Activated T-cell treated with anti-CD3 and anti-CD28 coated beads, Interleukin-2, amount 50 U/mL, for 1 hour (primary cell): ENCODE results near the gene ANKIB1.
"Not testable (repeated sequence)": the region's sequence is repeated elsewhere in the genome, so short reads cannot be mapped to it uniquely, and the experiment has no call there.

Source experiments
- DNase-seq: peaks from one replicate; pipeline ENCODE4 v3.0.0-alpha.2; 2020

The ANKIB1 gene, protein sequence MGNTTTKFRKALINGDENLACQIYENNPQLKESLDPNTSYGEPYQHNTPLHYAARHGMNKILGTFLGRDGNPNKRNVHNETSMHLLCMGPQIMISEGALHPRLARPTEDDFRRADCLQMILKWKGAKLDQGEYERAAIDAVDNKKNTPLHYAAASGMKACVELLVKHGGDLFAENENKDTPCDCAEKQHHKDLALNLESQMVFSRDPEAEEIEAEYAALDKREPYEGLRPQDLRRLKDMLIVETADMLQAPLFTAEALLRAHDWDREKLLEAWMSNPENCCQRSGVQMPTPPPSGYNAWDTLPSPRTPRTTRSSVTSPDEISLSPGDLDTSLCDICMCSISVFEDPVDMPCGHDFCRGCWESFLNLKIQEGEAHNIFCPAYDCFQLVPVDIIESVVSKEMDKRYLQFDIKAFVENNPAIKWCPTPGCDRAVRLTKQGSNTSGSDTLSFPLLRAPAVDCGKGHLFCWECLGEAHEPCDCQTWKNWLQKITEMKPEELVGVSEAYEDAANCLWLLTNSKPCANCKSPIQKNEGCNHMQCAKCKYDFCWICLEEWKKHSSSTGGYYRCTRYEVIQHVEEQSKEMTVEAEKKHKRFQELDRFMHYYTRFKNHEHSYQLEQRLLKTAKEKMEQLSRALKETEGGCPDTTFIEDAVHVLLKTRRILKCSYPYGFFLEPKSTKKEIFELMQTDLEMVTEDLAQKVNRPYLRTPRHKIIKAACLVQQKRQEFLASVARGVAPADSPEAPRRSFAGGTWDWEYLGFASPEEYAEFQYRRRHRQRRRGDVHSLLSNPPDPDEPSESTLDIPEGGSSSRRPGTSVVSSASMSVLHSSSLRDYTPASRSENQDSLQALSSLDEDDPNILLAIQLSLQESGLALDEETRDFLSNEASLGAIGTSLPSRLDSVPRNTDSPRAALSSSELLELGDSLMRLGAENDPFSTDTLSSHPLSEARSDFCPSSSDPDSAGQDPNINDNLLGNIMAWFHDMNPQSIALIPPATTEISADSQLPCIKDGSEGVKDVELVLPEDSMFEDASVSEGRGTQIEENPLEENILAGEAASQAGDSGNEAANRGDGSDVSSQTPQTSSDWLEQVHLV

DNA sequence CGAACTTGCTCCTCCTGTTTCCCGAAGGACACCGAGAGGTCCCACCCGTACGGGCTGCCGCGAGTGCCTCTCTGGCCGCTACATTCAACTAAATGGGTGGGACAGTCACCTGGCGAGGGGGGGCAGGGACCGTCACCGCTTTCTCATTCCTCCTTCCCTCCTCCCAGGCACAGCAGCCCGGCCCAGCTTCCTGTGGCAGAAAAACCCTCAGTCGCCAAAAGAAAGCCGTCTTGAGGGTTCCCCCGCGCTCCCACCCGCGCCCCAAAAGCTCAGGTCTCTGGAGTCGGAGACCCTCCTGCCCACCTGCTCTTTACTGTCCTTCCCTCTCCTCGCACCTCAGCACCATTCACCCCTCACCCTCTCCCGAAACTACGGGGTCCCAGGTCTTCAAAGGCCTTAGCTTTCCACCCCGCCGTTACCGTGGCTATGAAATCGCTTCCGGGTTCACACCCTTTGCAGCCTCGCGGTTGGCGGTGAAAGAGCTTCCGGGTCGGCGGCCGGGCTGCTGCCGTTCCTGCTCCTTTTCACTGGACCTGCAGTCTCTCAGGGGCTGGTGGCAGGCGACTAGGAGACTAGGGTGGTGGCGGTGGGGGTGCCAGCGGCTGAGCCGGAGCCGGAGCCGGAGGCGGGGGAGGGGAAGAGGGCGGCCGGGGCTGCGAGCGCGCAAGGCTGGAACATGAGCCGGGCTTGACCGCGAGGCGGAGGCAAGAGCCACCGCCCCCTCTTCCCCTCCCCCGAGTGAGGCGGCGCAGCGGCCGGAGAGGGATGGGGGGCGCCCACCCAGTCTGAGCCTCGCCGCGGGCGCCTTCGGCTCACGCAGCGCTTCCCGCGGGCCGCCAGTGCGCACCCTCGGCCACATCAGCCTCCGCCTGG lies at the start of gene ANKIB1, which contains the start of gene KRIT1:
TSS of gene ANKIB1 (plus strand) at position 488 of the 873 bp plus-strand sequence. CDS start 49,005 bp downstream, outside the sequence.
TSS of gene KRIT1 (minus strand) at position 428 of the 873 bp plus-strand sequence. CDS start 3,779 bp downstream, outside the sequence.
- DNase-seq = peak; percentile 85

DNA sequence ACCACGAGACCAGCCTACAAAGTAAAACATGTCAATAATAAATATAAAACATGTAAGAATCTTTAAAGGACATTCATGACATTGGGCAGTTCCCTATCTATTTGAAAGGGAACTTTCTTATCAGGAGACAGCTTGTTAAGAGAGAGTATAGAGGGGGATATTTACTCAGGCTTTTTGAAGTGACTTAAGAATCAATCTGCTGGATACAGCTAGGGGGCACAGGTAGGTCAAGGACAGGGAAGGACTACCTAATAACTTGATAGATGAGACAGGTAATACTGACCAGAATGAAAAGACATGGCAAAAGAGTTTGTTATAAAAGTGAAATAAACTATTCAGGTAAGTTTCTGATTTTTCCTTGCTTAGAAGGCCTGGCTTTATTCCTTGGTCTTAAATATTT lies 45.0 kb upstream of the ANKIB1 start:
- no peak for DNase-seq

DNA sequence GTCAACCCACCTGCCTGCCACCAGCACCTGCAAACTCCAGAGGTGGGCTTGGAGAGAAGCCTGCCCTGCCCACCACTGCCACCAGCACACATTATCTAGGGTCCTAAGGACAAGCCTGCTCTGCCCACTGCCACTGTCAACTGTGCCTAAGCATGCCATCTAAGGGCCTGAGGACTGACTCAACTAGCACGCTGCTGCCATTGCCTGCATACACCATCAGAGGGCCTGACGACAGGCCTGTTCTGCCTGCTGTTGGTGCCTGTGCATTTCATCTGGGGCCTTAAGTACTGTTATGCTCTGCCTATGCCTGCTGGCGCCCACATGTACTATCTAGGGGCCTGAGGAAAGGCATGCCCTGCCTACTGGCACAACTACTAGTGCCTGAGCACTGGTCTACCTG lies 39.8 kb upstream of the ANKIB1 start:
- no peak for DNase-seq

DNA sequence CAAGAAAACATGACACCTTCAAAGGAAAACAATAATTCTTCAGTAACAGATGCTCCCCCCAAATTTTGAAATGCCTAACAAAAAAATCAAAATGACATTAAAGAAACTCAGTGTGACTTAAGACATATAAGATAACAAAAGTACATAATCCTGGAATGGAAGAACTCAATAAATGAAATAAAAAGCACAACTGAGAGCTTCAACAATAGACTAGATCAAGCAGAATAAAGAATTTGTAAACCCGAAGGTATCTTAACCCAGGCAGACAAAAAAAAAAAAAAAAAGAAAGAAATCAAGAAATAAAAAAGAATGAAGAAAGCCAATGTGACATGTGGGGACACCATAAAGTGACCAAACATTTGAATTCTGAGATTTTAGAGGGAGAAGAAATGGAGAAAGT lies 39.1 kb upstream of the ANKIB1 start:
- DNase-seq = no peak

DNA sequence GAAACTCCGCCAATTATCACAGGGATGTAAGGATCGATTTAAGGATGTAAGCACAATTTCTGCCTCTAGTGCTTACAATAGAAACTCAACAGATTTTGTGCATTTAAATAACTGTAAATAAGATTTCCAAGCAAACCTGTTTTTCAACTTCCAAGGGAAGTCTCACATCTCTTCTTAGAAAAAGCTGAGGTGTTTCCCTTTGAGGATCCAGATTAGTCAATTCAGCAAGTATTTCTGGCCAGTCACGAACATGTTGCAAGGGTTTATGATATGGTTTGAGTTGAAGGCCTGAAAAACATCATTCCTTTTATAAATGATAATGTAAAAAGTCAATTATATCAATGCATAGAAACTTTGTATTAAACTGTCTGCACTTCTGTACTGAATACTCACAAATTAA lies 24.0 kb upstream of the ANKIB1 start:
- no peak for DNase-seq

DNA sequence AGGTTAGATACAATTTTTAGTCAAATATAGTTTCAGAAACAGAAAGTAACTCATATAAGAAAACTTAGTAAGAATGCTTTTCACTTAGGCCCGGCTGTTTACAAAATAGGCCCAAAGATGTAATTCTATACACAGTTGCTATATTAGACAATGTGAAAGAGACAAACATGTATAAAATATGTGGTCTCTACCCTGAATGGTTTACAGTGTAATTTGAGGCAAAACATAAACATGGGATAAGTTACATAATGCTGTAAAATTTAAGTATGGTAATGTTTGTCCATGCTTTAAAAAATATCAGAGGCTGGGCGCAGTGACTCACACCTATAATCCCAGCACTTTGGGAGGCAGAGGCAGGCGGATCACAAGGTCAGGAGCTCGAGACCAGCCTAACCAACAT lies 18.8 kb upstream of the ANKIB1 start:
- no peak for DNase-seq

DNA sequence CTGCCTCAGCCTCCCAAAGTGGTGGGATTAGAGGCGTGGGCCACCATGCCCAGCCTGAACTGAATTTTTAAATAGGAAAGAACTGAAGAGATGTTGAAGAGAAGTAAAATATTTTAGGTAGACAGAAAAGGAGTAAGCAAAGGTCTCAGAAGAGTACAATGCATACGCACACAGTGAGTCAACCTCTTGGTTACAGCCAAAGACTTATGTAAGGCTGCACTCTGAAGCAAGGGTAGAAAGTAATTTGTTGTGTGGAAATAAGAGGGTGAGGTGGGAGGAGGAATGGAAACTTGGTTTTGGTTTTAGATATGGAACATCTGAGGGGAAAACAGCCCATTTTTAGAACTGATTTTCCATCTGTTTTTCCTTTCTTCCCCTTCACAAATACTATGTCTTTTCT lies 17.7 kb upstream of the ANKIB1 start:
- no peak for DNase-seq

DNA sequence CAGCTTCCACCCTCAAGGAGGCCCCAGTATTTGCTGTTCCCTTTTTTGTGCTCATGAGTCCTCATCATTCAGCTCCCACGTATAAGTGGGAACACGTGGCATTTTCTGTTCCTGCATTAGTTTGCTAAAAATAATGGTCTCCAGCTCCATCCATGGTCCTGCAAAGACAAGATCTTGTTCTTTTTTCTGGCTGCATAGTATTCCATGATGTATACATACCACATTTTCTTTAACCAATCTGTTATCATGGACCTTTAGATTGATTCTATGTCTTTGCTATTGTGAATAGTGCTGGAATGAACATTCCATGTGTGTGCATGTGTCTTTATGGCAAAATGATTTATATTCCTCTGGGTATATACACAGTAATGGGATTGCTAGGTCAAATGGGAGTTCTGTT lies 17.0 kb upstream of the ANKIB1 start:
- no peak for DNase-seq

DNA sequence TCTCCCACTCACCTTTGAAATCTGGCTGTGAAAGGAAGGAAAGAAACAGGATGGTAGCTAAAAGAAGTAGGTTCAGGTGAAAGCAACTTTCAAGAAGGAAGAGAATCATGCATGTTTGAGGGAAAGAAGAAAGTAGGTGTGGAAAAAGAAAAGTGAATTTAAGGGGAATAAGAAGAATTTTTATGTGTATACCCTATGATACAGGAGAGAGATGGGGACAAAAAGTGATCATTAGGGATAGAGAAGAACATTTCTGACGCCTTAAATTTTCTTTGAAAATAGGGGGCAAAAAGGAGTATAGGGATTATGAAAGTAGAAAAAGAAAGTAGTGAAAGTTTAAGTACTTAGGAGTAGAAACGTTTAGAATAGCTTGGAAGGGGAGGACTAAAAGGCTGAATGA lies 15.2 kb upstream of the ANKIB1 start:
- no peak for DNase-seq

DNA sequence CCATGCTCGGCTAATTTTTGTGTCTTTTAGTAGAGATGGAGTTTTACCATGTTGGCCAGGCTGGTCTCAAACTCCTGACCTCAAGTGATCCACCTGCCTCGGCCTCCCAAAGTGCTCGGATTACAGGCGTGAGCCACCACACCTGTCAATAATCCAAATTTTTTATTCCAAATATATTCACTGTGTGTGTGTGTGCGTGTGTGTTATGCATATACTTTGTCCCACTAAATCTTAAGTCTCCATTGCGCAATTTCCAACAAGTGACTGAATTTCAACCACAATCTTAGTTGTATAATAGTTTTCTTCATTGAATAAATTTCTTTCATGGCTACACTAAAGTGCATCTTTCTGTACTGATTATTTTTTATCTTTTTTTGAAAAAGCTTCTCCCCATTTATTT lies 2.8 kb upstream of the ANKIB1 start:
- DNase-seq = no peak

DNA sequence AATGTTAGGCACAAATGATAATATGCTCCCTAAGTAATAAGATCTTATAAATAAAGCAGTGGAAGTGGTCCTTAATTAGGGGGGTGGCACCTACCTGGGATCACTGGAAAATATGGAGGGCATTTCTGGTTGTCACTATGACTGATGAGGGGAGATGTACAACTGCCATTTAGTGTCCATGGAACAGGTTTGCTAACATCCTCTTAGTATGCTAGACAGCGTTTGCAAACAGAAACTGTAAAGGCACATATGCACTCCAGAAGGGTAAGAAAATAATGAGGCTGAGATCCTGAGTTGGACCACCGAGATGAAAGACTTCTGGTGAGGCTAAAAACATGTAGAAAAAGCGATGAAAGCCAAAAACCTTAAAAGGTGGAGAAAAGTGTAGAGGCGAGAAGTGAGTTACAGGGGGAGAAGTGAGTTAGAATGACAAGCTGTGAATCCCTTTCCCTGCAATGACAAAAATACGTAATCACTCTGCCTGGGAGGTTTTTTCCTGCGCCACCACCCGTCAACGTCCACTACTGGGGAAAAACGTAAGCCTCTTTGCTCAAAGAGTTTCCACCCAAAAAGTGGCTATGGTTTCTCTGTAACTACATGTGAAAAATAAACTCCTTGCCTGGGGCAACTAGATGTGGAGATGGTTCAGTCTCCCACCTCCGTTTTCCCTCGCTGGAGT lies 827 bp upstream of the ANKIB1 start:
- DNase-seq = no peak

DNA sequence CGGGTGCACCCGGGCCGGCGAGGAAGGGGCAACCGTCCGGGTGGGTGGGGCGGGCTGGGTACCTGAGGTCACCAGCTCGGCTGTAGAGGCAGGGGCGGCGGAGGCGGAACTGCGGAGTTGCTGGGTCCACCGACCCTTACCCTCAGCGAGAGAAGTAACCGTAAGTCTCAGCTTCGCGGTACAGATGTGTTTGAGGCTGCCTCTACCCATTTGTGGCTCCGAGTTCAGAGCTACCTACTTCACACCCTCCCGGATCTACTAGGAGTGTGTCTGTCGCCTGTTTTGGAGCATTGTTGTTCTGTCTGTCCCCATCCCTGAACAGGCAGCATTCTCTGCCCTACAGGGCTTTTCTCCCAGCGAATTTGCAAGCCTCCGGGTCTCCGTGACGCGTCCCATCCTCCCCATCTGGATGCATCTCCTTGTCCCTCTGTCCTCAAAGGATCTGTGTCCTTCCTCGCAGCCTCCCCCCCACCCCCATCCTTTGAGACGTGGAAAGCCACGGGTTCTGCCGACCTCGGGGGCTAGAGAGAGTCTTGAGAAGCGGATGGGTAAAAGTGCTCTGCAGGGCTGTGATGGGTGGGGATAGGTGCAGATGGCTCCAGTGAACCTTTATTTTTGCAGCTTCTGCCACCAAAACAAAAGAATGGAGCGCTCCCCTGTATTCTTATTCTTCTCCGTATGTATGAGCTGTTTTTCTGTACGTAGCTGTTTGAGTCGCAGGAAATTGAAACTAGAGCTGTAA lies 757 bp downstream of the ANKIB1 start:
- peak; percentile 43 for DNase-seq

DNA sequence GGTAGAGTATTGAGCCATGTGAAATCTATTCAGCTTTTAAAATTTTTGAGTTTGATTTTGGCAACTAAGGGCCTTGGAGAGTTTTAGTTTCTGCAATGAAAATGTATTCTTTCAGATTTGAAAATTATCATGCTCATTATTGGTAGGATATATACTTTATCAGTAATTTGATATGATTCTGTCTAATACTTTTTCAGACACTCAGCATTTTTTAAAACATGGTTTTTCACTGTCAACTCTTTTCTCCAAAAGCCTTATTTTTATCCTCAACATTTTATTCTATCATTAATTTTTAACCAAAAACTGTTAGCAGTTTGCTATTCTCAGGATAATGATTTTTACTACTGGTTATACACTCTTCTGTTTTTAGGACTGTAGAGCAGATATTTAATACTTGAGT lies 4.8 kb downstream of the ANKIB1 start:
- no peak for DNase-seq

DNA sequence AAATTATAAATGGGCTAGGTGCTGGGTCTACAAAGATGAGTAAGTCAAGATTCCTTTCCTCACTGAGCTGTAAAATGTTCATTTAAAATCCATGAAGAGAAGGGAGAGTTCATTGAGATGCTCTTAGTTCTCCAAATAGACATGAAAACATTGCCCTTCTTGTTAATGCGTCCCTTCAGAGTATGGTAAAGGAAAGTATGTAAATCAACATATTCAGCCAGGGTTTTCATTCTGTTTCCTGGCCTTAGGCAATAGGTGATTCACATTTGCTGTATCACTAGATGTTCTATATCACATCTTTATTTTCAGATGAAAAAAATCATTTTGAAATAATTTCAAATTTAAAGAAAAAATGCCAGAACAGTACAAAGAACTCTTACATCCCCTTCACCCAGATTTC lies 5.4 kb downstream of the ANKIB1 start:
- DNase-seq = no peak

DNA sequence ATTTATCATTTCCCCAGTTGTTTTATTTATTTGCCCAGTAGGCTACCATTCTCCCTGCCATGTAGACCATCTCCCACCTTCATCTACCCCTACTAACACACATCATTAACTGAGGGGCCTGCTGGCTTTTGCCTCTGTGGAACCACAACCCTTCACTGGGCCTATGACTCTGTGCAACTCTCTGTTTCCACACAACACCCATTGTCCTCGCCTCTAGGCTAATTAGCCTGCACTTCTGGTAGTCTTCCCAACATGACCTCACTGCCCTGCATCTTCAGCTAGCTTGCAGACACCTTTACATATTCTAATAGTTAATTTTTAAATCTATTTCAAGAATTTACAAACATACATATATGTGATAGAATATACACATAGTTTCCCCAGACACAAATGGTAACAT lies 7.5 kb downstream of the ANKIB1 start:
- DNase-seq = no peak

DNA sequence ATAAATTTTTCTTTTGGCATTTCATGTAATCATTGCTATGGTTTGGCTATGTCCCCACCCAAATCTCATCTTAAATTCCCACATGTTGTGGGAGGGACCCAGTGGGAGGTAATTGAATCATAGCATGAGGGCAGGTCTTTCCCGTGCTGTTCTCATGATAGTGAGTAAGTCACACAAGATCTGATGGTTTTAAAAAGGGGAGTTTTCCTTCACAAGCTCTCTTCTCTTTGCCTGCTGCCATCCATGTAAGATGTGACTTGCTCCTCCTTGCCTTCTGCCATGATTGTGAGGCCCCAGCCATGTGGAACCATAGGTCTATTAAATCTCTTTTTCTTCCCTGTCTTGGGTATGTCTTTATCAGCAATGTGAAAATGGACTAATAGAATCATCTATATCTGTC lies 9.0 kb downstream of the ANKIB1 start:
- not testable (repeated sequence) for DNase-seq

DNA sequence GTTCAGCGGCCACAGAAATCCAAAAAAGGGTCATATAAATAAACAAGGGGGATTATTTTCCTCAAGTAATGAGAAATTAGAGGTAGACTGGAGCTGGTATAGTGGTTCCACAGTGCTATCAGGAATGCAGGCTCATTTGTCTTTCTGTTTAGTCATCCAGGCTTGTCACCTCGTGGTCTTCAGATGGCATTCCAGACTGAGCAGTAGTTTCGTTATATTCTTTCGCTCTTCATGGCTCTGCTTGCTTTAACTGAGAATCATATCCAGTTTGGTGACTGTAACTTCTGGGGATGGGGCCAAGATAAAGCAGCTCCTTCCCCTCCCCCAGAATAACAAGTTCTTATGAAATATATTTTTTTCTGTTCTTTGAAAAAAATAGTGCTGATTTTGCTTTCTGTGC lies 9.5 kb downstream of the ANKIB1 start:
- DNase-seq = no peak

DNA sequence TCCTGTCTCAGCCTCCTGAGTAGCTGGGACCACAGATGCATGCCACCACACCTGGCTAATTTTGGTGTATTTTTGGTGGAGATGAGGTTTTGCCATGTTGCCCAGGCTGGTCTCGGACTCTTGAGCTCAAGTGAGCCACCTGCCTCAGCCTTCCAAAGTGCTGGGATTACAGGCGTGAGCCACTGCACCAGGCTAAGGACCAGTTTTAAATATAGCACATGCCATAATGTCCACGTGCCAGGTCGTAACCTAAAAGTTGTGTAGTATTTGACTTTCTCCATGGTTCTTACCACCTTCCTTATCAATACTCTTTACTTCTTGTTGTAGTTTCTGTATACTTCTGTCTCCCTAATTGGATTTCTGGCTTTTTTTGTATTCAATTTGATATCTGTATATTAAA lies 13.3 kb downstream of the ANKIB1 start:
- no peak for DNase-seq

DNA sequence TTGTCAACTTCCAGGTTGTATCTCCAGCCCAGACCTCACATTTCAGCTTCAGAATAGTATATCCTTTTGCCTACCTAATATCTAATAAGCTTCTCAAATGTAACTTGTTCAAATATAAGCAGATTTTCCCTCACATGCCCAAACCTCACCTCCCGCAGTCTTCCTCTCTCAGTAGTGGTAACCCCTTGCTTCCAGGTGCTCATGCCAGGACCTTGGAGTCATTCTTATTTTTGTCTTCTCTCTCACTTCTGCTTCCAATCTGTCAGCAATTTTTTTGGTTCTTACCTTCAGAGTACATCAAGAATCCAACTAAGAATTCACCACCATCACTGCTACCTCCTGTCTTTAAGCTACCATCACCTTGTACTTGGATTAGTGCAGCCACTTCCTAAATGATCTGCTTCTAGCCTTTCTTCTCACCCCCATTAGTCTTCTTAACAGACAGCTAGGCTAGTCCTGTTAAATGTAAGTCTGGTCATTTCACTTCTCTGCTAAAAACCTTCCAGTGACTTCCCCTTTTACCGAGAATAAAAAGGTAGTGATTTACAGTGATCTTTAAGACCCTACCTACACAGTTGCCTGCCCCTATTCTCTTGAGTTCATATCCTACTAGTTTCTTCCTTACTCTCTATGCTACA lies 14.0 kb downstream of the ANKIB1 start:
- no peak for DNase-seq

DNA sequence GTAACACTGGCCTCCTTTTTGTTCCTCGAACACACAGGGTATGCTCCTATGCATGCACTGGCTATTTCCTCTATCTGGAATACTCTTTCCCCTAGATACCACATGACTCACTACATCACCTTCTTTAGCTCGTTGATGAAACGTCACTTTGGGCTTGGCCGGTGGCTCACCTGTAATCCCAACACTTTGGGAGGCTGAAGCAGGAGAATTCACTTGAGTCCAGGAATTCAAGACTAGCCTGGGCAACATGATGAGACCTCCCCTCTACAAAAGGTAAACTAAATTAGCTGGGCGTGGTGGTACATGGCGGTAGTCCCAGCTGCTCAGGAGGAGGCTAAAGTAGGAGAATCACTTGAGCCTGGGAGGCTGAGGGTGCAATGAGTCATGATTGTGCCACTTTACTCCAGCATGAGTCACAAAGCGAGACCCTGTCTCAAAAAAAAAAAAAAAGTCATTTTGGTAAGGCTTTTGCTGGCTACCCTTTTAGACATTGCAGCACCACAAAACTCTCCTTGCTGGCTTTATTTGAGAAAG lies 14.5 kb downstream of the ANKIB1 start:
- DNase-seq = no peak
